H1 (cell line): Measurements from ENCODE around the gene NELL2.

ENCODE experiments used
- CEBPB ChIP-seq: IDR thresholded peaks from 2 replicates; pipeline ENCODE4 v1.6.1; 2012; ENCODE audit warnings: low read depth, low read length
- EZH2 ChIP-seq: fragments of 200-600 bp; sonication (generic); IDR thresholded peaks from 2 replicates; pipeline ENCODE4 v1.7.1; 2012; ENCODE audit warnings: low read depth, mild to moderate bottlenecking, moderate library complexity, low read length, inconsistent platforms; ENCODE audit not compliant: severe bottlenecking
- GTF2F1 ChIP-seq: IDR thresholded peaks from 2 replicates; pipeline ENCODE4 v1.6.1; 2012; ENCODE audit warnings: low read depth, low read length, improper control_type of control experiment, borderline replicate concordance
- KDM1A ChIP-seq: fragments of 200-600, 300-600 bp; sonication (generic); IDR thresholded peaks from 2 replicates; pipeline ENCODE4 v1.7.1; 2016; ENCODE audit warnings: mild to moderate bottlenecking, low read length, borderline replicate concordance
- POLR2A ChIP-seq, 2 experiments: IDR thresholded peaks; 1 replicate in 1 of 2; 2 replicates in 1 of 2; pipeline ENCODE4 v1.6.1; 2011; ENCODE audit warnings: low read depth in 2 of 2, low read length in 2 of 2, mild to moderate bottlenecking in 2 of 2; ENCODE audit errors: control extremely low read depth in 1 of 2
- POLR2AphosphoS5 ChIP-seq: IDR thresholded peaks from 2 replicates; pipeline ENCODE4 v1.6.1; 2011; ENCODE audit warnings: low read depth, low read length
- RBBP5 ChIP-seq: IDR thresholded peaks from 2 replicates; pipeline ENCODE4 v1.7.1; 2012; ENCODE audit warnings: low read depth, mild to moderate bottlenecking, inconsistent platforms, low read length, moderate library complexity, borderline replicate concordance
- SIN3A ChIP-seq, 2 experiments: IDR thresholded peaks in 1 of 2; conservative IDR thresholded peaks in 1 of 2; 2 replicates each; pipeline ENCODE4 v1.6.1; 2011 to 2012; ENCODE audit warnings: low read length in 2 of 2, improper control_type of control experiment in 1 of 2, low read depth in 1 of 2, mild to moderate bottlenecking in 1 of 2
- SIX5 ChIP-seq: IDR thresholded peaks from 2 replicates; pipeline ENCODE4 v1.6.1; 2011; ENCODE audit warnings: mild to moderate bottlenecking, low read depth, low read length
- TF ChIP-seq, protein P1 (sequence below), 3 experiments: IDR thresholded peaks; 1 replicate in 2 of 3; 2 replicates in 1 of 3; pipeline versions ENCODE4 v1.5.1 to v1.6.1; 2011; ENCODE audit warnings: low read length in 3 of 3, mild to moderate bottlenecking in 3 of 3, inconsistent platforms in 2 of 3, low read depth in 1 of 3, moderate library complexity in 1 of 3; ENCODE audit not compliant: insufficient read depth in 1 of 3; ENCODE audit errors: control extremely low read depth in 1 of 3
- TF ChIP-seq, protein P2 (sequence below): IDR thresholded peaks from 2 replicates; pipeline ENCODE4 v1.6.1; 2011; ENCODE audit warnings: low read length, improper control_type of control experiment

DNA sequence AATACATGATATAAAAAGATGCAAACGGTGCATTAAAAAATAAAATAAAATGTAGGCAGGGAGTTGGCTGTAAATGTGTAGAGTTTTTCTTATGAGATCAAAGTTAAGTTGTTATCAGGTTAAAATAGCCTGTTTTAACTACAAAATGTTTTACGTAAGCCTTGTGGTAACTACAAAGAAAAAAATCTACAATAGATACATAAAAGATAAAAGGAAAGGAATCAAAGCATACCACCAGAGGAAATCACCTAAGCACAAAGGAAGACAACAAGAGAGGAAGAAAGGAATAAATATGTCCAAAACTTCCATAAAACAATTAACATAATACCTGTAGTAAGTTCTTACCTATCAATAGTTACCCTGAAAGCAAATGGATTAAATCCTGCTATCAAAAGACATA, 12.2 kb downstream of the NELL2 start:
- TF ChIP-seq, protein P1, sequence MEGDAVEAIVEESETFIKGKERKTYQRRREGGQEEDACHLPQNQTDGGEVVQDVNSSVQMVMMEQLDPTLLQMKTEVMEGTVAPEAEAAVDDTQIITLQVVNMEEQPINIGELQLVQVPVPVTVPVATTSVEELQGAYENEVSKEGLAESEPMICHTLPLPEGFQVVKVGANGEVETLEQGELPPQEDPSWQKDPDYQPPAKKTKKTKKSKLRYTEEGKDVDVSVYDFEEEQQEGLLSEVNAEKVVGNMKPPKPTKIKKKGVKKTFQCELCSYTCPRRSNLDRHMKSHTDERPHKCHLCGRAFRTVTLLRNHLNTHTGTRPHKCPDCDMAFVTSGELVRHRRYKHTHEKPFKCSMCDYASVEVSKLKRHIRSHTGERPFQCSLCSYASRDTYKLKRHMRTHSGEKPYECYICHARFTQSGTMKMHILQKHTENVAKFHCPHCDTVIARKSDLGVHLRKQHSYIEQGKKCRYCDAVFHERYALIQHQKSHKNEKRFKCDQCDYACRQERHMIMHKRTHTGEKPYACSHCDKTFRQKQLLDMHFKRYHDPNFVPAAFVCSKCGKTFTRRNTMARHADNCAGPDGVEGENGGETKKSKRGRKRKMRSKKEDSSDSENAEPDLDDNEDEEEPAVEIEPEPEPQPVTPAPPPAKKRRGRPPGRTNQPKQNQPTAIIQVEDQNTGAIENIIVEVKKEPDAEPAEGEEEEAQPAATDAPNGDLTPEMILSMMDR (IDR thresholded peaks at IDR 0.05; ENCODE audit: control extremely low read depth in 1 of 3, insufficient read depth in 1 of 3, low read depth in 1 of 3, low read length in 3 of 3) = no peak
- TF ChIP-seq SIX5 = no peak
- no peak for TF ChIP-seq CEBPB
- TF ChIP-seq RBBP5 = no peak
- TF ChIP-seq, protein P2, sequence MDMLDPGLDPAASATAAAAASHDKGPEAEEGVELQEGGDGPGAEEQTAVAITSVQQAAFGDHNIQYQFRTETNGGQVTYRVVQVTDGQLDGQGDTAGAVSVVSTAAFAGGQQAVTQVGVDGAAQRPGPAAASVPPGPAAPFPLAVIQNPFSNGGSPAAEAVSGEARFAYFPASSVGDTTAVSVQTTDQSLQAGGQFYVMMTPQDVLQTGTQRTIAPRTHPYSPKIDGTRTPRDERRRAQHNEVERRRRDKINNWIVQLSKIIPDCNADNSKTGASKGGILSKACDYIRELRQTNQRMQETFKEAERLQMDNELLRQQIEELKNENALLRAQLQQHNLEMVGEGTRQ = no peak
- no peak for TF ChIP-seq SIN3A (conservative IDR thresholded peaks at IDR 0.05 in 1 of 2, IDR thresholded peaks at IDR 0.05 in 1 of 2; ENCODE audit: low read depth in 1 of 2, low read length in 2 of 2)
- TF ChIP-seq KDM1A = no peak
- no peak for TF ChIP-seq POLR2AphosphoS5
- TF ChIP-seq POLR2A (IDR thresholded peaks at IDR 0.05; ENCODE audit: control extremely low read depth in 1 of 2, low read depth in 2 of 2, low read length in 2 of 2) = no peak
- TF ChIP-seq GTF2F1 = no peak
- TF ChIP-seq EZH2 = no peak
